GM18502 (cell line): ENCODE results near the gene PPP6R3.
"Not testable (repeated sequence)": the region's sequence is repeated elsewhere in the genome, so short reads cannot be mapped to it uniquely, and the experiment has no call there.

ENCODE experiments used
- ATAC-seq: cut with Tn5 transposase; IDR thresholded peaks from one replicate; pipeline ENCODE4 v1.9.1; 2021; ENCODE audit warnings: mild to moderate bottlenecking; ENCODE audit not compliant: unreplicated experiment, poor library complexity

The PPP6R3 gene

DNA sequence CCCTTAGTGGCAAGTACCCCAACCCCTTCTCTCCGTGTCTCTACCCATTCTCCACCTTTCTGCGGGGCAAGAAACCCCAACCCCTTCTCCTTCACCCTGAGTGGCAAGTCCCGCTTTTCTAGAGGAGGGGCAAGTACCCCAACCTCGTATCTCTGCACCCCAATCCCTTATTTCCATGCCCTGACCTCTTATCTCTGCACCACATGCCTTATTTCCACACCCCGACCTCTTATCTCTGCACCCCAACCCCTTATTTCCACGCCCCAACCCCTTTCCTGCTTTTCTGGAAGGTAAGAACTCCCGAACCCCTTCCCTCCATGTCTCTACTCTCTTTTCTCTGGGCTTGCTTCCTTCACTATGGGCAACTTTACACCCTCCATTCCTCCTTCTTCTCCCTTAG is 174.1 kb downstream of the PPP6R3 start:
- ATAC-seq = not testable (repeated sequence)

DNA sequence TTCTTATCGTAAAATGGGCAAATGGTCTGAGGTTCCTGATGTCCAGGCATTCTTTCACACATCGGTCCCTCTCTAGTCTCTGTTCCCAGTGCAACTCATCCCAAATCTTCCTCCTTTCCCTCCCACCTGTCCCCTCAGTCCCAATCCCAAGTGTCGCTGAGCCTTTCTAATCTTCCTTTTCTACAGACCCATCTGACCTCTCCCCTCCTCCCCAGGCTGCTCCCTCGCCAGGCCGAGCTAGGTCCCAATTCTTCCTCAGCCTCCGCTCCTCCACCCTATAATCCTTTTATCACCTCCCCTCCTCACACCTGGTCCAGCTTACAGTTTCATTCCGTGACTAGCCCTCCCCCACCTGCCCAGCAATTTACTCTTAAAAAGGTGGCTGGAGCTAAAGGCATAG is 174.6 kb downstream of the PPP6R3 start:
- not testable (repeated sequence) for ATAC-seq

GRCh38 chr11:68635883-68636282 is 175.3 kb downstream of the PPP6R3 start:
- not testable (repeated sequence) for ATAC-seq

GRCh38 chr11:68639322-68639721 is 178.8 kb downstream of the PPP6R3 start:
- not testable (repeated sequence) for ATAC-seq

DNA sequence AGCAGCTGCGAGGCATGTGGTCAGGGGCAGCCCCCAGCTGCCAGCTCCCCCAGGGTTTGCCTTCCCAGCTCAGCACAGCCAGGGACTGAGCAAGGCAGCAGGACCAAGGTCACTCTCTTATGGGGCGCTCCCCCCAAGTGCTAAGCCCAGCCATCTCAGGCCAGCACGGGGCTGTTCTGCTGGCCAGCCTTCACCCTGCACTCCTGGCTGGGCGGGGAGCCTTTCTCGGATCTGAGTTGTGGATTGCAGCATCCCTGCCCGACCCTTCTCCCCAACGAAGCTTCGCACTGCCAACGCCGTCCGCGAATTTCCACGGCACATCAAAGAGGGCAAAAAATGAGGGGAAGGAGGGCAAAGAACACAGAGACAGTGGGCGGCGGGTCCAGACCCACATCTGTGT is 181.3 kb downstream of the PPP6R3 start:
- no peak for ATAC-seq

DNA sequence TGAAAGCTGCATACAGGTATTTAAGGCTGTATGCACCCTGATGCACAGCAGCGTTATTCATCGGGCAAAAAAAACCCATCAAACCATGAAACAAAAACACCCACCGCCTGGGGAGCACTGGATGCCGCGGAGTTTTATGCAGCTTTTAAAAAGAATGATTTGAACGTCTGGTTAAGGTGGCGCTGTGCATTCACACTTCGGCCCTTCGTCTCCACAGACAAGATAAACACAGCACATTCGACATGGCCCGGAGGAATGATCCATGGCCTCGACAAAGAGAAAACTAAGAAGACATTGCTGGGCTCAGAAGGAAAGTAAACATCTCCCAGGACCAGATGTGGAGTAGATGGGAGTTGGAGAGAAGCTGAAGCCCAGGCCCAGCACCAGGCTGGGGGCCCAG is 183.0 kb downstream of the PPP6R3 start:
- ATAC-seq = no peak

DNA sequence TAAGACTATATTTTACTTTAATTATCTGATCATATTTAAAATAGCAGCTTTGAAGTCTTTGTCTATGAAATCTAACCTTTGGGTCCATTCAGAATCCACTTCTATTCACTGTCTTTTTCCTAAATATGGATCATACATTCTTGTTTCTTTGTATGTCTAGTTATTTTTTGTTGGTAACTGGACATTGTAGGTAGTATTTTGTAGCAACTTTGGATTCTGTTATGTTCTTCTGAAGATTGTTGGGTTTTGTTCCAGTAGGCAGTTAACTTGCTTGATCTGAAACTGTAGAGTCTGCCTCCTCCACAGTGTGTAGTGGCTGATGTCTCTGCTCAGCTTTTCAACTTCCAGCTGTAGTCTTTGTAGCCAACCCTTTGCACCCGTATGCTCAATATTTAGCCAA is 186.3 kb downstream of the PPP6R3 start:
- ATAC-seq = no peak

GRCh38 chr11:68649851-68650555 is 189.5 kb downstream of the PPP6R3 start:
- ATAC-seq = no peak

DNA sequence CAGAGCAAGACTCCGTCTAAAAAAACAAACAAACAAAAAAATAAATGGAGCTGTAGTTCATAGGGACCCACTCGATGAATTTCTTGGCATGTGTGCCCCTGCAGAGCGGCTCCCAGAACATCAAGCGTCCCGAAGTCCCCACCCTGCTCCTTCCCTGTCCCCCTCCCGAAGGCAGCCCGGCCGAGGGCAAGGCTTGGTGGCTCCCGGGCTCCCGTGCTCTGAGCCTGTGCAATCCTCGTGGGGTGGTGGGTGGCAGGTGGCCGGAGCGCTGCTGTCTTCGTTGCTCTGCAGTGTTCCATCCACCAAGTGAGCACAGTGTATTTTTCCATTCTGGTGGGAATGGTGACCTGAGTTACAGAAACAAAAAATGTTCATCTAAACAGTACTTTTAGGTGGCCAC is 190.2 kb downstream of the PPP6R3 start:
- no peak for ATAC-seq

GRCh38 chr11:68651208-68651984 is 190.8 kb downstream of the PPP6R3 start:
- ATAC-seq = no peak

GRCh38 chr11:68651985-68652682 is 191.6 kb downstream of the PPP6R3 start:
- no peak for ATAC-seq

DNA sequence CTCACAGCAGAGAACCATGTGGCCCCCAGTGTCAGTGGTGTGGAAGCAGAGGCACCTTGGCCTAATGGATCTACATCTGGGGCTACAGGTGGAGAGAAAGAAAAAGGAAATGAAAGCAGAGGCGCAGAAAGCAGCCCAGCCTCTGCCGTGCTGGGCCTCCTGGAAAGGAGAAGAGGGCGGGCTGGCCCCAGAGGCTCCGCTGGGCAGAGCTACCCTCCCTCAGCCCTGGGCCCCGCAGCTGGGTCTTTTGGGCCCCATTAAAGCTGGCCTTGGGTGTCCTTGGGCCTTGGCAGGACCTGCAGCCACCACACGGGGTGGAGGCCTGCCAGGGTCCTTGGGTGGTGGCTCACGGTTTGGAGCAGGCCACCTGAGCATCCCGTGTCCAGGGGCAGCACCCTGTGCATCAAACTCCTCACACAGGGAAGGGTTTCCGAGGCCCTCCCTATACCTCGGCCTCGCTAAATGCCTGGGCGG is 192.2 kb downstream of the PPP6R3 start:
- no peak for ATAC-seq

DNA sequence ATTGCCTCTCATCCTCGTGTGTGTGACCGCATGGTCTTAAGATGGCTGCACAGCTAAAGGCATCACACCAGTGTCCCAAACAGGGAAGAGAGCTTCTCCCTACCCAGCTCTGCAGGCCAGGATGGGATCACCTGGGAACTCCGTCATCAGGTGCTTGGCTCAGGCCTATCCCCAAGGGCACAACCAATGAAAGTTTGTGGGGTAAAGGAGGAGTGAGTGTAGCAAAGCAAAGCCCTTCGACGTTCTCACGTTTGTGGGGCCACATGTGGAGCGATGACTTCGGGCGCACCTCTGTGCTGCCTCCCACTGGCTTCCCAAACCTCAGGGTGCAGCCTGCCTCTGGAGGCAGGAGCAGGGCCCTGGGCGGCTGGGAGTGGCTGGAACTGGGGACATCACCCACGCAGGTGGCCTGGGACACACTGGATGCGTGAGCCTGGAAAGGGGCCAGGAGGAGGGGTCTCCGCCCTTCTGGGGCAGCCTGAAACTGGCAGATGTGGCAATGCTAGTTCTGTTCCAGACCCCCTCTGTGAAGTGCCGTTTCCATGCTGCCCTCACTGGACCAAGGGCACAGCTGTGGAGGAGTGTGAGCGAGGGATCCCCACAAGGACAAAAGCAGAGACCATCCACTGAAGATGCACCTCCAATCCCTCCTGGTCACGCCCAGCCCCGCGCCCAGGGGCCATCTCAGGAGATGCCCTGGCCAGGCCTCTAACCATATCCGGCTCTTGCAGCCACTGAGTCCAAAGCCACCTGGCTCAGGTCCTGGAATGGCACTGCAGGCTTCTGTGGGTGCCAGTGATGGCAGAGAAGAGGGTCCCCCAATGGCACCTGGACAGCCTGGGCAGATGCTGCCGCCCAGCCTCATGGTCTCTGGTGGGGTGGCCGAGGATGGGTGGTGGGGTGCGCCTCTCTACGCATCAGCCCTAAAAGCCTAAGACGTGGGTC is 193.2 kb downstream of the PPP6R3 start:
- no peak for ATAC-seq

- no peak for ATAC-seq
Observed at GRCh38 chr11:68654978-68655377, 194.4 kb downstream of the PPP6R3 start.

DNA sequence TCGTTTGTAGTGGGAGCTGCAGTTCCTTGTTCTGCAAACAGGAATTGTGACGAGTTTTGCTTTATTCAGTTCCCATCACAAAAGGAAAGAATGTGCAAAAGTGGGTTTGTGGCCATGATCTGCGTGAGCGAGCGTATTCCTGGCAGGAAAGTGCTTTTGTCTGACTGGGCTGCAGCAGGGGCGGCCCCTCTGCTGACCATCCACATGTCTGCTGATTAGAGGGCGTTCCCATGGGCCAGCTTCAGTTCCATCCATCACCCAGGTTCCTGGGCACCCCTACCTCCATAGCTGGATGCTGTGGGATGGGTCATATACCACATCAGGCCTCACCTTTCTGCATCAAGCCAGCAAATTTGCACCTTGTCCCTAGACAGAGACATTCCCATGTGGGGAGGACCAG is 194.9 kb downstream of the PPP6R3 start:
- no peak for ATAC-seq

DNA sequence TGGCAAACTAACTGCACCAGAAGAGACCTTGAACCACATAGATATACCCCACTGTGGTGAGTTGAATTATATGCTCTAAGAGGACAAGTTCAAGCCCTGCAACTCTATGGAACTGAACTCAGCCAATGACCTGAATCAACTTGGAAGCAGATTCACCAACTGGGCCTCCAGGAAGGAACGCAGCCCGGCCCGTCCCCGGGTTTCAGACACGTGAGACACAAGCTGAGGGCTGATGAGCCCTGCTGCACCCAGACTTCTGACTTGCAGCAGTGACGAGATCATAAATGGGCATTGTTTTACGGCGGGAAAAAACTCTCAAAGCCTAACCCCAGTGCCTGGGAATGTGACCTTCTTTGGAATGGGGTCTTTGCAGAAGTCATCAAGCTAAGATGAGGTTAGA is 195.3 kb downstream of the PPP6R3 start:
- ATAC-seq = no peak

- no peak for ATAC-seq
Observed at GRCh38 chr11:68657021-68657780, 196.6 kb downstream of the PPP6R3 start.

DNA sequence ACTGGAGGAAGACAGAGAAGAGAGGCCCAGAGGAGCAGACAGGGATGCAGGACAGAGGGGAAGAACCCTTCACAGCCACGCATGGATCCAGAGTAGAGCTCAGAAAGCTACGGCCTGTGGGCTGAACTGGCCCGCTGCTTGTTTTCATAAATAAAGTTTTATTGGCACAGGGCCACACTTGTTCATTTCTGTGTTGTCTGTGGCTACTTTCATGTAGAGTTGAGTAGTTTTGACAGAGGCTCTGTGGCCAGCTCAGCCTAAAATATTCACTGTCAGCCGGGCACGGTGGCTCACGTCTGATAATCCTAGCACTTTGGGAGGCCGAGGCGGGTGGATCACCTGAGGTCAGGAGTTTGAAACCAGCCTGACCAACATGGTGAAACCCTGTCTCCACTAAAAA is 197.5 kb downstream of the PPP6R3 start:
- no peak for ATAC-seq

- no peak for ATAC-seq
Observed at GRCh38 chr11:68658661-68659060, 198.1 kb downstream of the PPP6R3 start.
